ENCODE measurements around the gene ROBO1.

GRCh38 chr3:79066481-79066880, 701.3 kb downstream of the ROBO1 start:
- TF ChIP-seq CTCF (conservative IDR thresholded peaks at IDR 0.05) = no peak
- TF ChIP-seq ZFX (IDR thresholded peaks at IDR 0.05) = no peak
